Tongue (tissue), 2 donors: ENCODE measurements around the gene PPP2R5C. TPM values are rescaled to one million over a fixed set of nuclear protein-coding genes. Genes with fewer than 3 reads are reported as not detected.

Source experiments
- DNase-seq: peaks from one replicate; pipeline ENCODE4 v3.0.0-alpha.2; 2015
- total RNA-seq: library from RNA; depleted of rRNA; stranded (reverse); fragments of >200 nt; gene quantifications from one replicate; pipeline ENCODE4 v1.2.3, GENCODE V29; 2014

The PPP2R5C gene
- total RNA-seq, 1 donor from 2014 or later, result 86.2 TPM

- DNase-seq, result no peak
Measured at GRCh38 chr14:101889366-101889765, 127.9 kb downstream of the PPP2R5C start.

- peak; percentile 10 for DNase-seq
Measured at GRCh38 chr14:101889898-101890297, 128.4 kb downstream of the PPP2R5C start.

GRCh38 chr14:101891471-101891870 is 130.0 kb downstream of the PPP2R5C start:
- no peak for DNase-seq

- no peak for DNase-seq
Measured at GRCh38 chr14:101893759-101894158, 132.2 kb downstream of the PPP2R5C start.

- DNase-seq, result no peak
Measured at GRCh38 chr14:101894365-101895081, 133.0 kb downstream of the PPP2R5C start.

GRCh38 chr14:101895256-101895655 is 133.7 kb downstream of the PPP2R5C start:
- DNase-seq, result no peak

GRCh38 chr14:101897326-101897725 is 135.8 kb downstream of the PPP2R5C start:
- DNase-seq, result no peak

- DNase-seq, result no peak
Measured at GRCh38 chr14:101898416-101898815, 136.9 kb downstream of the PPP2R5C start.

GRCh38 chr14:101899263-101899662 is 137.8 kb downstream of the PPP2R5C start:
- DNase-seq, result no peak

GRCh38 chr14:101900253-101900652 is 138.7 kb downstream of the PPP2R5C start:
- DNase-seq, result no peak

- DNase-seq, result no peak
Measured at GRCh38 chr14:101903111-101903561, 141.6 kb downstream of the PPP2R5C start.

GRCh38 chr14:101905614-101906013 is 144.1 kb downstream of the PPP2R5C start:
- DNase-seq, result no peak

GRCh38 chr14:101906645-101907044 is 145.1 kb downstream of the PPP2R5C start:
- DNase-seq, result no peak

- DNase-seq, result no peak
Measured at GRCh38 chr14:101907619-101908018, 146.1 kb downstream of the PPP2R5C start.

GRCh38 chr14:101908795-101909194 is 147.3 kb downstream of the PPP2R5C start:
- DNase-seq, result no peak

GRCh38 chr14:101909371-101910096 is 148.0 kb downstream of the PPP2R5C start:
- DNase-seq, result no peak

GRCh38 chr14:101912841-101913240 is 151.3 kb downstream of the PPP2R5C start:
- DNase-seq, result no peak

GRCh38 chr14:101914083-101914482 is 152.6 kb downstream of the PPP2R5C start:
- no peak for DNase-seq

- no peak for DNase-seq
Measured at GRCh38 chr14:101915871-101916815, 154.6 kb downstream of the PPP2R5C start.

- DNase-seq, result no peak
Measured at GRCh38 chr14:101916816-101917412, 155.4 kb downstream of the PPP2R5C start.

- no peak for DNase-seq
Measured at GRCh38 chr14:101917413-101918017, 156.0 kb downstream of the PPP2R5C start.
